Neural progenitor cell (in vitro differentiated cells): ENCODE measurements around the gene RGS7.

ENCODE experiments used
- EZH2 ChIP-seq: fragments of 200-600 bp; sonication (generic); IDR thresholded peaks from 2 replicates; pipeline ENCODE4 v1.6.1; 2017; ENCODE audit warnings: antibody characterized with exemption, mild to moderate bottlenecking, moderate library complexity
- EZH2phosphoT487 ChIP-seq: fragments of 200-600 bp; sonication (generic); IDR thresholded peaks from 2 replicates; pipeline ENCODE4 v1.6.1; 2017; ENCODE audit warnings: antibody characterized with exemption
- TF ChIP-seq, protein P1 (sequence below): fragments of 200-600 bp; sonication (generic); IDR thresholded peaks from 2 replicates; pipeline ENCODE4 v1.5.1; 2017; ENCODE audit warnings: antibody characterized with exemption, mild to moderate bottlenecking

DNA sequence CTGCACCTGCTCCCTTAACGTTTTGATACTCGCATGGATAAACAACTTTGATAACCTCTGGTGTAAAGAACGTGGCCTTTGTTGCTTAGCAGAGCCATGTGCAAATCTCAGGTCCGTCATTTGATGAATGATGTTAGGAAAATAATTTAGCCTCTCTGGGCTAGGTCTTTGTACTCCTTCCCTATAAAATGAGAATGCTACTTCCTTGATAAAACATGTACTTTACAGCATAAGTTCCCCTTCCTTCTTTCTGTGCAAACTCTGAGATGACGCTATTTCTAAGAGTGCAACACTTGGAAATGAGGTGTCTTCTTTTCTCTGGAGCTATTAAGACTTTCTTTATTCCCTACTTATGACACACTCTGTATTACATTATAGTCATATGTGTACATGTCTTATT is 243.4 kb downstream of the RGS7 start:
- TF ChIP-seq, protein P1, sequence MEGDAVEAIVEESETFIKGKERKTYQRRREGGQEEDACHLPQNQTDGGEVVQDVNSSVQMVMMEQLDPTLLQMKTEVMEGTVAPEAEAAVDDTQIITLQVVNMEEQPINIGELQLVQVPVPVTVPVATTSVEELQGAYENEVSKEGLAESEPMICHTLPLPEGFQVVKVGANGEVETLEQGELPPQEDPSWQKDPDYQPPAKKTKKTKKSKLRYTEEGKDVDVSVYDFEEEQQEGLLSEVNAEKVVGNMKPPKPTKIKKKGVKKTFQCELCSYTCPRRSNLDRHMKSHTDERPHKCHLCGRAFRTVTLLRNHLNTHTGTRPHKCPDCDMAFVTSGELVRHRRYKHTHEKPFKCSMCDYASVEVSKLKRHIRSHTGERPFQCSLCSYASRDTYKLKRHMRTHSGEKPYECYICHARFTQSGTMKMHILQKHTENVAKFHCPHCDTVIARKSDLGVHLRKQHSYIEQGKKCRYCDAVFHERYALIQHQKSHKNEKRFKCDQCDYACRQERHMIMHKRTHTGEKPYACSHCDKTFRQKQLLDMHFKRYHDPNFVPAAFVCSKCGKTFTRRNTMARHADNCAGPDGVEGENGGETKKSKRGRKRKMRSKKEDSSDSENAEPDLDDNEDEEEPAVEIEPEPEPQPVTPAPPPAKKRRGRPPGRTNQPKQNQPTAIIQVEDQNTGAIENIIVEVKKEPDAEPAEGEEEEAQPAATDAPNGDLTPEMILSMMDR = no peak
- TF ChIP-seq EZH2 (no peak), EZH2phosphoT487 (no peak)
